HG02884 (cell line): ENCODE data around the gene EHF.

ENCODE experiments used
- ATAC-seq: cut with Tn5 transposase; IDR thresholded peaks from one replicate; pipeline ENCODE4 v1.9.1; 2021; ENCODE audit warnings: mild to moderate bottlenecking, moderate library complexity; ENCODE audit not compliant: unreplicated experiment

Gene EHF

DNA sequence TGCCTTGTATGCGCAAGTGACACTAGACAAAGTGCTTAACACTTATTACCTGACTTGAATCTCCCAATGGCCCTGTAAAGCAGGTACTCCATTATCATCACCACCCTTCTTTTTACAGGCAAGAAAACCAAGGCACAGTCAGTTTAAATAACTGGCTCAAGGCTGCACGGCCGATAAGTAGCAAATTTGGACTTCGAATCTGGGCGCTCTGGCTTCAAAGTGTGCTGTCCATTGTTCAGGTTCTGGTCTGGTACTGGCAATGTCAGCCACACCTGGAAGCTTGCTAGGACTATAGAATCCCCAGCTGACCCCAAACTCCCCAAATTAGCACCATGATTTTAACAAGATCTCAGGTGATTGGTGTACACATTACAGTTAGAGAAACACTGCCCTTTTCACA, 19.3 kb upstream of the EHF start:
- ATAC-seq: no peak

DNA sequence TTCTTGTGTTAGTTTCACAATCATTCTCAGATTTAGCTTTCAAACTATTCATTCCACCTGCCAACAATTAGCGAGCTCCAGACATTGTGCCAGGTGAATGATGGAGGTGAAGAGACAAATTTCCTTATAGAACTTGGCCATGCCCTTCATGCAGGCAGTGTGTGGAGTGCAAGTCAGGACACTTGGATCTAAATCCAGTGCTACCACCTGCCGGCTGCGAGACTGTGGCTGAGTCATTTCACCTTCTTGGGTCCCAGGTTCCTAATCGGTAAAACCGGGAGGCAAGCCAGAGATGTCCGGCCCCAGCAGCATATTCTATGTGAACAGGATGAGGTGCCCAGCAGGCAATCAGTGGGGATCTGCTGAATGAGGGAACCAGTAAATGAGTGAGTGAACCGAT, 18.6 kb upstream of the EHF start:
- no peak for ATAC-seq

DNA sequence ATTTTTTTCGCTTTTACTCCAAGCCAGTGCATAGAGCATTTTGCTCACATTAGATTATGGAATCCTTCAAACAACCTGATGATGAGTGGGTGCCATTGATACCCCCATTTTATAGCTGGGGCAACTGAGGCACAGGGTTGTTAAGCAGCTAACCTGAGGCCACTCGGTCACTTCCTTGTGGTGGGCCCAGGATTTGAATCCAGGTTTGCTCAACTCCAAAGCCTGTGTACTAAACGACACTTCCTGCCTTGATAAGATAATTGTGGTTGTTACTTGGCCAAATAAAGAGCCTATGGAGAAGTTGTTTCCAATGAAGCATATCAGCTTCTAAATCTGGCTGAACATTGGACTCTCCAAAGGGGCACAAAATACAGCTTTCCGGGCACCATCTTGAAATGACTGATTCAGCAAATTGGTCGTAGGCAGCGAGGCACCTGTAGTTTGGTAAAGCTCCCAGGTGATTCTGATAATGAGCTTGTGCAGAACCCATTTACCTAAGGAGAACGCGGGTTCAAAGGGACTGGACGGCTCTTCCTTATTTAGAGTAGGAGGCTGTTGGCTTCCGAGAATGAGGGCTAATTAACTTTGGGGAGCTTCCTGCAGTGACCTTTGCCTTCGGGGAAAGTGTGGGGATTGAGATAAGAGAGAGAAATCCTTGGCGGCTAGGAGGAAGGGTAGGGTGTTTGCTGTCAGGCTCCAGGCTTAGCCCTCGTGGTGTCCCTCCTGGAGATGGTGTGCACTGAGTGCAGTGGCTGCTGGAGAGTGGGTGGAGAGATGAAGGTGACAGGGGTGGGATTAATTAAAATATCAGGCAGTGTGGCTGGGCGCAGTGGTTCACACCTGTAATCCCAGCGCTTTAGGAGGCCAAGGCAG, 17.5 kb upstream of the EHF start:
- no peak for ATAC-seq

DNA sequence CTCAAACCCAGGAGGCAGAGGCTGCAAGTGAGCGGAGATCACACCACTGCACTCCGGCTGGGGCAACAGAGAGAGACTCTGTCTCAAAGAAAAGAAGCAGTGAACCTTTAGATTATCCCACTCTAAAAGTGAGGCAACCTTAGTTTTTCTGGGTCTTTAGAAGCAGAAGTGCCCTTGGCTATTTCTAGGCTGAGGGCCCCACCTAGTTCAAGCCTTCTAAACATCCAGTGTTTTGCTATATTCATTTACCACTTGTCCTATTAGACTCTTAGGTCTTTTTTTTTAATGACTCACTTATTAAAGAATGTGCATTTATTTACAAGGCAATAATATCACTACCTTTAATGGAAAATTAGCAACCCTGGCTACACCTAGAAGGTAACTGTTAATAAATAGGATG, 16.7 kb upstream of the EHF start:
- no peak for ATAC-seq

DNA sequence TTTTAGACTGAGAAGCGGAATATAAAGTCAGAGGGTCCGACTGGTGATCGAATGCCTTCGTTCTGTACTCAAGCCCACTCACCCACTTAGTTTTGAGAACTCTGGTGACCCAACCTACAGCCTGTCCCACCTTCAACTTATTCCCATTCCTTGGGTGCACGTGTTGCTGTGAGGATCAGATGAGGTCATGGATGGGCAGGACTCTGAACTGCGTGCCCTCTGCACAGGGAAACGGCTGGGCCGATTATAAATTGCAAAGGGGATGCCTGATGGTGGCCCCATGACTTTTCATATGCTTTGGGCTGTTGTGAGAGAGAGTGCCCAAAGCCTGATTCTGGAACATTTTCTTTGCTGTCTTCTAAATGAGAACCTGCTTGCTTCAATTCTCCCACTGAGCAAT, 16.0 kb upstream of the EHF start:
- no peak for ATAC-seq

DNA sequence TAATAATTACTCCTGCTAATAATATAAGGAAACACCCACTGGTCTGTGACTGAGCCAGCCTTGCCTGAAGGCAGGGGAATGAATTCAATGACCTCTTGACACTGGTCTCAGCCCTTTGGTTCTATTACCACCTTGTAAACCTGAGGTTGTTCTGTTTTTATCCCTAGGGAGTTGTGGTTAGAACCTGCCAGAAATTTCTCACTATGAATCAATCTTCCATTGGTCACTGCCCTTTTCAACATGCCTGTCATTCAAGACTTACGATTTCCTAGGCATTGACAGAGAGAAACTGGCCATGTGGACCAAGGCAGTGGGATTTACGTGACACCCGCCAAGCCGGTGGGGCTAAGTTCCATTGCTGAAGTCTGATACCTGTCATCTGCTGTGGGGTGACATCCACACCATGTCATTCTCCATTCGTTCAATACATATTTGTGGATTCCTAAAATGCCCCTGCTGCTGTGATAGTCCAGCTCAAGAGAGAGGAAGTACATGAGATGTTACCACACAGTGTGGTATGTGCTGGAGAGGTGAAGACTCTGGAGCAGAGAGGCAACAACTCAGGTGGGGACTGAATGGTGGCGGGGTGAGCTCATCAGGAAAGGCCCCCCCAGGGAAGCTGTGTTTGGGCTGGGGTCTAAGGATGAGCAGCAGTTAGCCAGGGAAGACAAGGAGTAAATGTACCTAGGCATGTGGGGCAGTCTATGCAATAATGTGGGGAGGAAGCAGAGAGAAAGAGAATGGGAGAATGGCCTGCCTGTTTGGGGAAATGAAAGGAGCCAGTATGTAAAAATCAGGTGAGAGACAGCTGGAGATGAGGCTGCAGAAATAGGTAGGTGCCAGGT, 15.2 kb upstream of the EHF start:
- peak; percentile 49 for ATAC-seq

DNA sequence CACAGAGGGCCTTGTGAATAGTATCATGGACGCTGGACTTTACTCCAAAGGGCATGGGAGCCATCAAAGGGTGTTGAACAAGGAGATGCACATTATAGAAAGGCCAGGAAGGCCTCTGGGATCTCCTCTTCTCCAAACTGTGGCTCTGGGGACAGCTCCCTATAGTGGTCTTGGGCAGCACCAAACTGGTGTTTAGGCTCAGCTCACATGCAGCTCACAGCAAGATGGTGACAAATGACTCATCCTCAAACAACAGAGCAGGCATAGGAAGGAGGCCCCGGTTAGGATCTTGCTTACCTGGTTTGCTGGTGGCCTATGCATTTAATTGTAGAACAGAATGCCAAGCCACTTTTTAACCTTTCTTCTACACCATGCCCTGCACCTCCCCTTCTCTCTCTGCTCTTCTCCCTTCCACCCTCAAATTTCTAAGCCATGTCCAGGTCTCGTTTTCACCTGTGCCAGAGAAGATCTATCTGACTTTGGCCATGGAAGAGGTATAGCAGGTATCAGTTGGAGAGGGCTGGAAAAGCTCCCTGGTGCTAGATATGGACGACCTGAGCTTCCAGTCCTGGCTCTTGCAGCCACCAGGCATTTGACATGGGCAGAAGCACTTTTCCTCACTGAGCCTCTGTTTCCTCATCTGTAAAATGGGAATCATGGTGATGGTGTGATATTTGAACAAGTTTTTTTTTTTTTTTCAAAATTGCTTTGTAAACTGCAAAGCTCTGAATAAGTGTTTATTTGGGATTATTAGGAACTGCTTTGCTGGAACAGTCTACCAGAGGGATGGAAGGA, 14.4 kb upstream of the EHF start:
- ATAC-seq: peak; percentile 61

DNA sequence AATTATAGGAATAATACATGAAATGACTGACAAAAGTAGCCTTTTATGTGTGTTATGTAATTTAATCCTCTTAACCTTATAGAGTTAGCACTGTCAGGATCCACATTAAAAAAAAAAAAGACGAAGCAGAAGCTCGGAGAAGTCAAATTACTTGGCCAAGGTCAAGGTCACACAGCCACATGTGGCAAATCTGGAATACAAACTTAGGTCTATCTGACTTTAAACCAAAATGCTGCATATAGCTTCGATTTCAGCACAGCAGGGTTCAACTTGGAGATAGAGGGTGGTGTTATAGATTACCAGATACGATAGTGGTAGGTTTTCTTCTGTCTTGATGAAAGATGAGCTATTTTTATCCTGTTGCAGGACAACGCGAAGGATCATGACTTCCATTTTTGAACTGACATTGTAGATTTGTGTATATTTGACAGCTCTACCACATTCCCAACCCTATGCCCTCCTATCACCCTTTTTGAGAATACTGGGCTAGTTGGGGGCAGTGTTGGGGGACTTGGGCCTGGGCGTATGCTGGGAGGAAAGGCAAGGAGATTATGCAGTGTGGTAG, 11.6 kb upstream of the EHF start:
- ATAC-seq: no peak

DNA sequence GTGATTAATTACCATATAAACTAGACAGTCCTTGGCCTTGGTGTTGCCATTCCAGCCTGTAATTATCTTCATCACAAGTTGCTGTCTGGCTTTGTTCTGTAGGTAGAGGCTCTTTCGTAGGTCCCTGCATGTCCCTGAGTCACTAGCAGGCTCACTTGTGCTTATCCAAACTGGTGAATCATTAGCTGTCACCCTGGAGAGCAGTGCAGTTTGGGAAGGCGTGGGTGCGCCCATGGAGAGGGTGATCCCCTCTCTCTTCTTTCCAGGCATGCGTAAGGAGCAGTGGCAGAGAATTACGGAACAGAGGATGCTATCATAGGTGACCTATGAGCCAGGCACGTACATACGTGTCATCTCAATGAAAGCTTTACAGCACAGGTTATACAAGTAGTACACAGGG, 11.0 kb upstream of the EHF start:
- ATAC-seq: no peak

DNA sequence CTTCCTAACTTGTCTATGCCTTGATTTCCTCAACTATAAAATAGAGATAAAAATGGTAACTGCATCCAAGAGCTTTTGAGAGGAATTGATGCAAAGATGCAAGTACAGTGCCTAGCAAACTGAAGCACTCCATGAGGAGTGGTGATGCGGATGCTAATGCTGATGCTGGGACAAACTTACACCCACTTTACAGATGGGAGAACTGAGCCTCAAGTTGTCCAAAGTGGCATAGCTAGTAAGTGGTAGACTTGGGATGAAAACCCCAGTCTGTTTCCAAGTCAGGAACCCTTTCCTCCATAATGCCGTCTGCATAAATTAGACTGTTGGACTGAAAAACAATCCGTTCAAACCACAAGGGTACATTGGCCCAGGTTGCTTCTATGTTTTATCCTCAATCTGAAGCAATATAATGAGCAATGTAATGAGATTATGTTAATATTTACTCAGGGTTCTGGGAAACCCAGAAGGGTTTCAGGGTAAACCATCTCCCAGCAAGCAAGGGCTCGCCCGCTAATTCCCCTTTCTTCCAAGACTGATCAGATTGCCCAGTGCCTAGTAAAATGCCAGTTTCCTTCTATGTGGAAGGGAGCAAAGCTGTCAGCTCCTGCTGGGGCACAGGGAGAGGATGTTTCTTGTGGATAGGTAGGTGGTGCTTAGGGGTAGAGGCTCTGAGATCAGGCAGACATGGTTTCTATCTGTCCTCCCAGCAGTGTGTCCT, 10.4 kb upstream of the EHF start:
- ATAC-seq: no peak

DNA sequence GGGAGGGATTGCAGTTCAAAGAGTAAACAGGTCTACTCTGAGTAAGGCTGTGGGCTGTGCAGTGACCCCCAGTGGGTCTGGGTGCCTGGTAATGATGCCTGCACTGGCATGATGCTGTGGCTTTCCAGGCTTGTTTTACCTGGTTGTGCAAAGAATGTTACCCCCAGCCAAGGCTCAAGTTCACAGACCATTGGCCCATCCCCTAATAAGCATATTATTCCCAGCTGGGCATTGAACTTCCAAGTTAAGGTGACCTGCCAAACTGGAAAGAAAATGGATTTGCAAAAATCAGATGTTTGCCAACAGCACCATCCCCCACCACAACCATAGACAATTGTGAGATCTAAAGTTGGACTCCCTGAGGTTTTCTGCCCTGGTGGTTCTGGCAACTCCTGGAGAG, 7.9 kb upstream of the EHF start:
- ATAC-seq: peak; percentile 21

DNA sequence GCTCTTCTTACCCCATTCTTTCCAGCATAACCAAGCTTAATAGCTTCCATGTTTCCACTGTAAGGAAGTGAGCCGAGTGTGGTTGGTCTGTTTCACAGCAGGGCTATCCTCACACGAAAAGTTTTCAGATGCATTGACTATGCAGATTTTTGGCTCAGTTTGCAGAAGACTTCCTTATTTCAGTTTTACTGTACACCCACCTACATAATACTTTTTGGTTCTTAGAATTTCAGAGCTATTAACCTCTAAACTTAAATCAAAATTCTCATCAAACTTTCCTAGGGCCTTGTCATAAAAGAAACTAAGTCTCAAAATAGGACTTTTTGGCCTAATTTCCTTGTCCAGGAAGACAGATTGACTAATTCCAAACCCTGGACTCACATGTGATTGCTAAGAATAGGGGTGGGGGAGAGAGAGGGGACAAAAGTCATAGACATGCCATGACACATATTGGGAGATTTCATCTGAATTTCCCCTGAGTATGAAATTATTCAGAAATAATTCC, 7.3 kb upstream of the EHF start:
- peak; percentile 85 for ATAC-seq

DNA sequence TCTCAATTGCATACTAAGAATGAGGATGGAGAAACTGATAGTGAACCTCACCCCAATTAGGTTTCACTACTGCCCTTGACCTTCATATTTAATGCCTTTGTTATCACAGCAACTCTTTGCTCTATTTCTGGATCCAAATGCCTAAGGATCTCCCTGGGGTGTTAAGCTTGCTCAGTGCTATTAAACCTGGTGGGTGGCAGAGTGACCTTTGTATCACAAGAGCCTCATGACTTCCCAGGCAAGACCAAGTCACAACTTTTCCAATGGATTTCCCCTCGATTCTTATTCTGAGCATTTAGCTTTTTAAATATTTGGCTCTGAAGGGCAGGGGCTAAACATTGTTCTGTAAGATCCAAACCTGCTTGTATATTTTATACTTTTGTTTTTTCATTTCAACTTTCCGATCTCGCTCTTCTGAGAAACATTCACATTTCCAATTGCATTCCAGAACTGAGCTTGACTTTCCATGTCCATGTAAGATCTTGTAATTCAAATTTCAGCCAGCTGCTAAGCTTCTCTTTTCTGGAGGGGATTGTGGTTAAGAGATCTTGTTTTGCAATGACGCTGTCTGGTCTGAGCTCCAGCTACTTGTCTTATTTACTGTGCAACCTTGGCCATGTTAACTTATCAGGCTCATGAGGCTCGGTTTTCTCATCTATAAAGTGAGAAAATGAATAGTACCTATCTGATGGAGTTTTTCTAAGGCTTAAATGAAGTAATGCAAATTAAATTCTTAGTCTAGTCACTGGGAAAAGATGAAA, 6.4 kb upstream of the EHF start:
- peak; percentile 62 for ATAC-seq

DNA sequence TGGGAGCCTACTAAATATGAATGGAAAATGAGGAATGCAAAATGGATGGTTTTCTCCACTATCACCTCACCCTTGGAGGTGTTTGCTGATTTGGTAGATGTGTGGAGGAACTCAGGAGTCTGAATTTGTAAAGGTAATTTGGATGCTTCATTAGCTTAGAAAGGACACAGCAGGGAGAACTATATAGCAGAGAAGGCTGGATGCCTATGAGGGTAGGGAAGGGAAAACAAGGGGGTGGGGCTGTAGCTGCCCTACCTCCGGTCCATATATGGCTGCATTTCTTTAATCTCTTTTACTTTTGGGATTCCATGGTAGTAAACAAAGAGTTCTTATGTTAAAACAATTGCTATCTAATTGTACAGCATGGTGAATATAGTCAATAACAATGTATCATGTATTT, 4.8 kb upstream of the EHF start:
- no peak for ATAC-seq

DNA sequence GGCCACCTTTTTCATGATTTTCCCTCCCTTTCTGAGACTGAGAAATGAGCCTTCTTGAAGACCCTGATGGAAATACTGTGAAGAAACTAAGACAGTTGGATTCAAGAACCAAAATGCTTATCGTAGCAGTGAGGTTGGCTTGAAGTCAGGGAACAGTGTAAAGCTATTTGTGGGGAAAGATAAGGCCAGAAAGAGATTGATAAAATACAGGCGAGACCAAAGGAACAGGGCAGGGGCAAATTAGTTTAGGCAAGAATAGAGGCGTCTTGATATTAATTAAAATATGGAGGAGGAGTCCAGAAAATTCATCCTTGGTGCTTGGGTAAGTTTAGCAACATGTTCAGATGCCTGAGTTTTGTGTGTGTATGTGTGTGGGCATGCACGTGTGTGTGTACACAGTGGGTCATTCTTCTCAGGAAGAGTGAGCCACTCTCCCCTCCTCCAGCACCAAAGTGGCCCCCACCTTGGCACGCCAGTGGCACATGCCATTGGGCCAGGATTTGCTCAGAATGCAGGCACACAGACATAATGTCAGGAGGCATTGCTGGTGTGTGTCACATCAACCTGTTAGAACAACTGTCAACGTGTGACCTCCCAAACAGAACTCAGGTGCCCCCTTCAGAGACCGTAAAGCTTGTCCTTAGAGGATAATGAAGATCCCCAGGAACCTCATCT, 3.9 kb upstream of the EHF start:
- no peak for ATAC-seq

DNA sequence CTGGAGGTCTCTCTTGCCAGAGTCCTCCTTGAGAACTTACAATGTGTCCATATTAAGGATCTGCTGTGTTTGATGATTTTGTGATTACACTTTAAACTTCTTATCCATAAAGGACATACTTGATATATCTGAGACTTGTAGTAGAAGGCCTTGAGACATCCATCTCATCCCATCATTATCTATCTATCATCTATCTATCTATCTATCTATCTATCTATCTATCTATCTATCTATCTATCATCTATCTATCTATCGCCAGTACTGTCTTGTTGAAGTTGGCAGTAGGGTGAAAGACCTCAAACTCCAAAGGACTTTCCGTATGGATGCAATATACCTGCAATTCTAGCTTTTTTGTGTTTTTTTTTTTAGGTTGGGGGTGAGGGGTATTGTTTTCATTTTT, 2.5 kb upstream of the EHF start:
- no peak for ATAC-seq

DNA sequence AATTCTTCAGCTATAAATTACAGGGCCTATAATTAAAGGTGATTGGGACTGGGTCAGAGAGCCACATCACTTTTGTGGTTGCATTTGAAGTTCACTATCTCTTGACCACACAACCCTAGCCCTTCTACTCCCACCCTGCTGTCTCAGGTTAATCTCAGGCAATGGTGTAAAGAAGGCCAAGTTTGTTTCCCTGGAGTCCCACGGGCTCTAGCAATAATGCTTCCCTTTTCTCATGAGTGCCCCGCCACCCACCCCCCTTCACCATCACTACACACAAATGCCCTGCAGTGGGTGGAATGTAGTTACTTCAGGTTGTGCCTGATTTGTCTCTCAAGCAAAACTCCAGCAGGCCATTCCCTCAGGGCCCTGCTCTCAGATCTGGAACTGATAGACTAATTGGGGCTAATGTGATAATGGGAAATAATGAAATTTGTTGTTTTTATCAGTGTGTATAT, 1.8 kb upstream of the EHF start:
- ATAC-seq: no peak

DNA sequence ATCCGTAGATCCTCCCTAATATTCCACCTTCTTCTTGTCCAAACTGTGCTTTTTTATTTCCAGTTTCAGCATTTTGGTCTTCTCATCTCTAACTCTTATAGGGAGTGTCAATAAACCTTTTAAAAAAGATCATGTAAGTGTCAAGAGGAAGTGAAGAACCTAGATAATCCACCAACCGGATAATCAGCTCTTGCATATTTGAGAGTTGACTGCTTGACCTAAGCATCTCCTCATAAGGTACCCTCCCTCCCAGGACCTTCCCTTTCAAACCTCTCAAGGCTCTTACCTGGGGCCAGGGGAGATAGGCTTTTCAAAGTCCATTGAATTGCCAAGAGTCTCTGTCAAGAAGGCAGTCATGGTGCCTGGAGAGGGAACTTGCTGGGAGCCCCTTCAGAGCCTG, 691 bp upstream of the EHF start:
- ATAC-seq: no peak

DNA sequence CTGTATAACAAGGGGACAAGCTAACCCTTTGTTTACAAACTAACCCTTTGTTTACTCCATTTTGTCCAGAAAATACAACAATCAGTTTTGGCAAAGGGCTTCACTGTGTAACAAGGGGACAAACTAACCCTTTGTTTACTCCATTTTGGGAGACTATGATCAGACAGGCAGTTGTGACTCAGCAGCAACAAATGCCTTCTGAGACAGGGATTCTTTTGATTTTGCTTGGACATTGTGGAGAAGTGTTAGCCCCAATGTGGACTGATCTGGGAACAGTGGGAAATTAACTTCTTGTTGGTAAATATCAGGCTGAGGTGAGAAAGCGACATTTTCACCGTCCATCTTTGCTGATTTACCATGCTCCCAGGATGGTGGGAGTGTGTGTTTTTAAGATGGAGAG, 983 bp downstream of the EHF start:
- no peak for ATAC-seq
